Mononuclear cell (primary cell): Measurements from ENCODE around the gene KRT26. TPM values are rescaled to one million over a fixed set of nuclear protein-coding genes. Genes with fewer than 3 reads are reported as not detected.
"Not testable (repeated sequence)": the region's sequence is repeated elsewhere in the genome, so short reads cannot be mapped to it uniquely, and the experiment has no call there.

ENCODE experiments used
- H3K27me3 ChIP-seq: 2 replicates; pipeline ENCODE4 v1.6.0; 2011; ENCODE audit warnings: low read length, control low read depth; ENCODE audit not compliant: insufficient read depth
- H3K4me1 ChIP-seq: 2 replicates; pipeline ENCODE4 v1.5.1; 2011; ENCODE audit warnings: mild to moderate bottlenecking, low read length, control low read depth; ENCODE audit not compliant: insufficient read depth
- H3K4me3 ChIP-seq: 2 replicates; pipeline ENCODE4 v1.5.1; 2011; ENCODE audit warnings: mild to moderate bottlenecking, low read length, moderate library complexity
- H3K9me3 ChIP-seq: 2 replicates; pipeline ENCODE4 v1.5.1; 2011; ENCODE audit warnings: low read depth, mild to moderate bottlenecking, control low read depth, low read length
- total RNA-seq: library from RNA; depleted of rRNA; stranded (reverse); fragments of >200 nt; gene quantifications from one replicate; pipeline ENCODE4 v1.2.3, GENCODE V29; 2012

KRT26 gene, protein sequence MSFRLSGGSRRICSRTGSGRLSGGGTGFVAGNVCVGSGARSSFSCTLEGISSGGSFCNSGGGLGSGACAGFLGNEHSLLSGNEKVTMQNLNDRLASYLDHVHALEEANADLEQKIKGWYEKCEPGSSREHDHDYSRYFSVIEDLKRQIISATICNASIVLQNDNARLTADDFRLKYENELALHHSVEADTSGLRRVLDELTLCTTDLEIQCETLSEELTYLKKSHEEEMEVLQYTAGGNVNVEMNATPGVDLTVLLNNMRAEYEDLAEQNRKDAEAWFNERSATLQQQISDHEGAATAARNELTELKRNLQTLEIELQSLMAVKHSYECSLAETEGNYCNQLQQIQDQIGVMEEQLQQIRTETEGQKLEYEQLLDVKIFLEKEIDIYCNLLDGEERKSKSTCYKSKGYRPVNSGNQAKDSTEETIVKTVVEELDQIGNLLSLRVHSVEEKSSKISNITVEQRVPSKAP
- total RNA-seq: not detected

DNA sequence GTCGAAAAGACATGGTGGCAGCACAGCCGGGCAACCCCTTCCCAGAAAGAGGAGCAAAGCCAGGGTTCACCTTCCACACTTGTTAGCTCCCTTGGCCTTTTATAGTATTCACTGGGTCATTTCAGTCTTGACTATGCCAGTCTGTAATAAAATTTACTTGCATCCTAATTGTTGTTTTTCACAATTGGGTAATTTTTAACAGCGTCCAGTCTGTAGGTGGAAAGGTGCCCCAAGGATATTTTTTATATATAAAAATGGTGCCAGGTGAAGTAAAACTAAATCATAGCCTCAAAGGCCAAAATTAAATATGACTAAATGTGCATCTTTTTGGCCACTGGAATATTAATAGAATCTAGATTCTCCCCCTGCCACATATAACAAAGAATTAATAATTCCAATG is at the start of gene KRT26:
Gene KRT26, minus strand, starts transcription at position 101 of the 400 bp plus-strand sequence. Its CDS starts 88 bp downstream, at position 13.
- Histone ChIP-seq H3K4me1 (no peaks in the 10 kb centered on the region), H3K27me3 (peaks cover 31% of the 10 kb centered on the region), H3K9me3 (no peaks in the 10 kb centered on the region), H3K4me3 (no peak within 1 kb of the TSS)

DNA sequence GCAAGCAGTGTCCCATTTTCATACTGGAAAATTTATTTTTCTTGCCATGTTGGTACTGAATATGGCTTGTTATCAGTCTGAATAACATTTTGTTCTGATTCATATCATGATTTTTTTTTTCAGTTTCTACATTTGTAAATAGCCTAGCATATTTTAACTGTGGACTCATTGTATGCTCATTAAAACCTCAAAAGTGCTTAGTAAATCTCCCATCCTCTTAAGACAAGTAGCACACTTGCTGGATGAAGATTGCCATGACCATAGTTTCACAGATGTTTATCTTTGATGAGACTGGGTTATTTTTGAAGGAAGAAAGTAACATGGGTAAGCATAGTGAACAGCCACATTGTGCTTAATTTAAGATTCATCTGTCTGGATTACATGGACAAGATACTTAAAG is 49.5 kb upstream of the KRT26 start:
- Histone ChIP-seq H3K9me3 (no peaks in the 10 kb centered on the region), H3K27me3 (peaks cover 3% of the 10 kb centered on the region), H3K4me1 (peaks cover 10% of the 10 kb centered on the region), H3K4me3 (no peak overlapping the region)

DNA sequence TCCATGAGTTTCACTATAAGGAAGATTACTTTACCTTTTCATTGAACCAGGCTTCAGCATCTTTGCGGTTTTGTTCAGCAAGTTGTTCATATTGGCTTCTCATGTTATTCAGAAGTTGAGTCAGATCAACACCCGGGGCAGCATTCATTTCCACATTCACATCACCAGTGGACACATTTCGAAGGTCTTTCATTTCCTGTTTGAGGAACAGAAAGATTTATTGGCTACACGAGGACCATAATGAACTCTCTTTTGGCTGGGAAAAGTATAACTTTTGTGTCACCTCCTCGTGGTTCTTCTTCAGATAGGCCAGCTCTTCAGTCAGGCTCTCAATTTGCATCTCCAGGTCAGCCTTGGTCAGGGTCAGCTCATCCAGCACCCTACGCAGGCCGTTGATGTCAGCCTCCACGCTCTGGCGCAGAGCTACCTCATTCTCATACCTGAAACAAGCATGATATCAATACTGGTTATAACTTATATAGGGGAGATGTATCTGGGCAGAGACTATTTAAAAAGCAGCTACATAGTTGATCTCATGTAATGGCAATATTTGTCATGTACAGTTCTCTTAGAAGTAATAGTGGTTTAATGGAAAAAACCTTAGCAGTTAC is 48.3 kb upstream of the KRT26 start:
- Histone ChIP-seq H3K9me3 (no peaks in the 10 kb centered on the region), H3K27me3 (peaks cover 3% of the 10 kb centered on the region), H3K4me1 (peaks cover 10% of the 10 kb centered on the region), H3K4me3 (no peak overlapping the region)

DNA sequence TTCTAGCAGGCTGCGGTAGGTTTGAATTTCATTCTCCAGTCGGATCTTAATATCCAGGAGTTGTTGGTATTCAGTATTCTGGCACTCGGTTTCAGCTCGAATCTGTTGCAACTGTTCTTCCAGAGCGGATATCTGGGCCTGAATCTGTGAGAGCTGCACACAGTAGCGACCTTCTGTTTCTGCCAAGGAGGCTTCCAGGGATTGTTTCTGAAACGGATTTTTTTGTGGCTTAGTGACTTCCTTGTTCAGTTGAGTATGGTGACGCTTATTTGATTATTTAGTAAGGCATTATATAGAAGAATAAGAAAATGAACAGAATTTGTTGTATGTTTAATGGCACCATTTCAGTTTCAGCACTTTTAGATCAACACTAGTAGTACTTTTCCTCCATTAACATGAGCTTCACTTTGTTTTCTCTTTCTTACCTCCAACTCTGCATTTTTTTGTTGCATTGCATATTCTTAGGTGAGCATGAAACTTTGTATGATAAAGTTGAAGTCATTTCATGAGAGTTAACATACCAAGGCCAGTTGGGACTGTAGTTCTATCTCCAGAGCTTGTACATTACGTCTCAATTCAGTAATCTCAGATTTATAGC is 47.6 kb upstream of the KRT26 start:
- Histone ChIP-seq H3K27me3 (peaks cover 8% of the 10 kb centered on the region), H3K4me3 (peak overlapping the region; percentile 70), H3K4me1 (peaks cover 10% of the 10 kb centered on the region), H3K9me3 (no peaks in the 10 kb centered on the region)

DNA sequence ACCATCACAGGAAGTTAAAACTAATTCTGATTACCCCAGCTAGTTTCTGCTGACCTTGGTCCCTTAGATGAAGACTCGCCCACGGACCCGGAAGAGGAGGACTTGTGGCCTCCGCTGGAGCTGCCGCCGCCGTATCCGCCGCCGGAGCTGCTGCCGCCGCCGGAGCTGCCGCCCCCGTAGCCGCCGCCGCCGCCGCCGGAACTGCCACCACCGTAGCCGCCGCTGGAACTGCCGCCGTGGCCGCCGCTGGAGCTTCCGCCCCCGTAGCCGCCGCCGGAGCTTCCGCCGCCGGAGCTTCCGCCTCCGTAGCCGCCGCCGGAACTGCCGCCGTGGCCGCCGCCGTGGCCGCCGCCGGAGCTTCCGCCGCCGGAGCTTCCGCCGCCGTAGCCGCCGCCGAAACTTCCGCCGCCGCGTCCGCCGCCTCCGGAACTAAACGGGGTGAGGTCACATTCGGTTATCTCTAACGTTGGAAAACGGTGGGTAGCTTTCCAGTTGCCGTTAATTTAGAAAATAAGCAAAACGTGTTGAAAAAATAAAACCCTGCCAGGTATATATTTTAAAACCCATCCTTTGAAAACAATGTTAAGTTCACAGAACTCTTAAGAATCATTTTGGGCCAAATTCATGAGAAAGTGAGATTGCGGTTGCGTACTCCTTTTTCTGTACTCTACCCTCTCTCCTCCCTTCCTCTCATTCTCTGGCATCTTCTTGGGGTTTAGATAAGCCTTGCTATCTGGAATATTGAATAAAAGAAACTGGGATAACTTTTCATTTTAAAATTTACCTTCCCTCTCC is 46.9 kb upstream of the KRT26 start:
- Histone ChIP-seq H3K4me1 (peaks cover 10% of the 10 kb centered on the region), H3K4me3 (peak overlapping the region; percentile 70), H3K9me3 (no peaks in the 10 kb centered on the region), H3K27me3 (peaks cover 10% of the 10 kb centered on the region)

DNA sequence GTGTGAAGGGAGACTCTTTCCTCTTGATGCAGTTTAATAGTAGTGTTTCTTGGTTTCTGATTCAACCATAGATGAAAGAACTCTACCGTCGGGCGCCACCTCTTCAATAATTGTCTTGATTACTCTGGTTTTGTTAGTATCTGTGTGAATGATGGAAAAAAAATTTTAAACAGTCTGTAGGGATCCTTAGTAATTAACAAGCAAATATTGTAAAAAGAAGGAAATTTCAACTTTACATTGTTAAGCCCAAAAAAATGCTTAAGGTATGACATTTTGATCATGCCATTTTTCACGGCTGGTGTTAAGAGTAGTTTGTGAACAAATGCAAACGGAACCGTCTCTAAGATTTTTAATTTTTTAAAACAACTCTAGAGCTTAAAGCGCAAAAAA is 46.3 kb upstream of the KRT26 start:
- Histone ChIP-seq H3K27me3 (peaks cover 15% of the 10 kb centered on the region), H3K4me3 (peak overlapping the region; percentile 70), H3K9me3 (no peaks in the 10 kb centered on the region), H3K4me1 (peaks cover 10% of the 10 kb centered on the region)

DNA sequence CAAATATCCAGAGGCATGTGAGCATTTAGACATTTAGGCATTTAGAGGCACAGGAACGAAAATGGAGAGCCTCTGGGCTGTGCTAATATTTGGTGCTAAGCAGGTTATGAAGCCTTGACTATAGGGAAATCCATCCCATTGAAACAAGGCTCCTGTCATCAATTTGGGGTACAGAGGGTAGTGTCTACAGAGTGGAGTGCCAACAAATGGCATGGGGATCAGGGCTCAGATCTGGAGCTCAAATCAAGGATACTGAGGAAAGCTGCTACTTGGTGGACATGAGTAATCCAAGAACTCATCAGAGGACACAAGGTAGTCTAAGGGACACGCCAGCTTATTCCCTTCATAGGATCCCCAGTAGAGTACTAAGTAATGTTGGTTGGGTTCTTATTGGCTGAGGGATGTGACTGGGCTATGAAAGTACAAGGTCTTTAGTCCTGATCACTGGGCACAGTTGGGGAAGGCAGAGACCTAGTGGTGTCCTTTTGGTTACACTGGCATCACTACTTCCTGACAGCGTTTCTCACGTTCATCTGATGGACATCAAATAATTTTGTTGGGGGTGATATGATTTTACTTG is 45.2 kb upstream of the KRT26 start:
- no peak overlapping the region for H3K4me3 ChIP-seq
- H3K4me1 ChIP-seq: peaks cover 10% of the 10 kb centered on the region
- H3K27me3 ChIP-seq: peaks cover 26% of the 10 kb centered on the region
- no peaks in the 10 kb centered on the region for H3K9me3 ChIP-seq

DNA sequence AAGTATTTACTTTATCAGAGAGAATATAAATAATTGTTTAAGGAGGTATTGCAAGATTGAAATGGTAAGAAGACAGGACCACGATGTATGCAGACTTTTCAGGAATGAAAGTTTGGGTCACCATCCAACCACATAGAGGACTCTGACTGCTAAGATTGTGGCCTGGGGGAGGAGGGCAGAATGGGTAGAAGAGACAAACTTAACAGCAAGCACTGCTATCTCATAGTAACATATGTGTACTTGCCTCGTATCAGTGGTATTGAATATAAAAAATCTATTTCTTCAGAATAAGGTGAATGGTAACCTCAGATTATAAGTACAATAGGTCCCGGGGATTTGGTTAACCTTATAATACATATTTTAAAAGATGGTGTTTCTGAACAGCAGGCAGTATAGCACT is 44.6 kb upstream of the KRT26 start:
- peaks cover 10% of the 10 kb centered on the region for H3K4me1 ChIP-seq
- H3K27me3 ChIP-seq: peaks cover 33% of the 10 kb centered on the region
- no peak overlapping the region for H3K4me3 ChIP-seq
- no peaks in the 10 kb centered on the region for H3K9me3 ChIP-seq

DNA sequence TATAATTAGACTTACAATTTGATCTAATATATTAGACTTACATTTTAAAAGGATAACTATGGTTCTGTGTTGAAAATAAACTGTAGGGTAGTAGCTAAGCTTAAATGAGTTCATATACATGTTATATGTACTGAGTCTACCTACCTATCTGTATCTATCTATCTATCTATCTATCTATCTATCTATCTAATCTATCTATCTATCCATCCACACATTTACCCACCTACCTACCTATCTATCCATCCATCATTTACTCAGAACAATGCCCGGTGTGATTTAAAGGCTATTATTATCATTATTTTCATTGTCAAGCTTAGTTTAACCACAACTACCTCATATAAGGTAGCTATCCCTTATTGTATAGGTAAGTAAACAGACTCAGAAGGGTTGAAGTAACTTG is 43.4 kb upstream of the KRT26 start:
- H3K4me3 ChIP-seq: no peak overlapping the region
- no peaks in the 10 kb centered on the region for H3K9me3 ChIP-seq
- H3K4me1 ChIP-seq: peaks cover 10% of the 10 kb centered on the region
- peaks cover 41% of the 10 kb centered on the region for H3K27me3 ChIP-seq

DNA sequence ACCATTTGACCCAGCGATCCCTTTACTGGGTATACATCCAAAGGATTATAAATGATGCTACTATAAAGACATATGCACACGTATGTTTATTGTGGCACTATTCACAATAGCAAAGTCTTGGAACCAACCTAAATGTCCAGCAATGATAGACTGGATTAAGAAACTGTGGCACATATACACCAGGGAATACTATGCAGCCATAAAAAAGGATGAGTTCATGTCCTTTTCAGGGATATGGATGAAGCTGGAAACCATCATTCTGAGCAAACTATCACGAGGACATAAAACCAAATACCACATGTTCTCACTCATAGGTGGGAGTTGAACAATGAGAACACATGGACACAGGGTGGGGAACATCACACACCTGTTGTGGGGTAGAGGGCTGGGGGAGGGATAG is 42.7 kb upstream of the KRT26 start:
- H3K9me3 ChIP-seq, H3K4me3 ChIP-seq: not testable (repeated sequence)
- Histone ChIP-seq H3K4me1 (peaks cover 10% of the 10 kb centered on the region), H3K27me3 (peaks cover 48% of the 10 kb centered on the region)

DNA sequence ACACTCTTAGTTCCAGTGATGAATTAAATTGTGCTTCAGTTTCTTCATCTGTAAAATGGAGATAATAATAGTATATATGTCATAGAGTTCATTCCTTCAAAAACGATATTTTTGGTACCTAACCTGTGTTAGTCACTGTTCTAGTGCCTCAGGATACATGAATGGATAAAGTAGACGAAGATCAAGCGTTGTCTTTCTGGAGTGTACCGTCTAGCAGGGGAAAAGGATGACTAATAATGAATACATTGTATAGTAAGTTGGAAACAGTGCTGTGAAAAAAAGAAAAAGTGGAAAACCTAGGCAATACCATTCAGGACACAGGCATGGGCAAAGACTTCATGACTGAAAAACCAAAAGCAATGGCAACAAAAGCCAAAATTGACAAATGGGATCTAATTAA is 41.8 kb upstream of the KRT26 start:
- peaks cover 5% of the 10 kb centered on the region for H3K4me1 ChIP-seq
- no peak overlapping the region for H3K4me3 ChIP-seq
- H3K9me3 ChIP-seq: no peaks in the 10 kb centered on the region
- H3K27me3 ChIP-seq: peaks cover 56% of the 10 kb centered on the region

DNA sequence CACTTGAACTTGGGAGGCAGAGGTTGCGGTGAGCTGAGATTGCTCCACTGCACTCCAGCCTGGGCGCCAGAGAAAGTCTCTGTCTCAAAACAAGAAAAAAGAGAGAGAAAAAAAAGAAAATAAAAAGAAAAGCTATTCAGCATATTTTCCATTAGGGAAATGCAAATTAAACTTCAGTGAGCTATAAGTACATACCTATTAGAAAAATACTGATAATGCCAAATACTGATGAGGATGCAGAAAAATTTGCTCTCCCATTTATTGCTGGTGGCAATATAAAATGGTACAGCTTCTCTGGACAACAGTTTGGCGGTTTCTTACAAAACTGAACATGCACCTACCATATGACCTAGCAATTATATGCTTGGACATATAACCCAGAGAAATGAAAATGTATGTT is 40.6 kb upstream of the KRT26 start:
- Histone ChIP-seq H3K27me3 (peaks cover 63% of the 10 kb centered on the region), H3K4me1 (no peaks in the 10 kb centered on the region), H3K9me3 (no peaks in the 10 kb centered on the region), H3K4me3 (no peak overlapping the region)

DNA sequence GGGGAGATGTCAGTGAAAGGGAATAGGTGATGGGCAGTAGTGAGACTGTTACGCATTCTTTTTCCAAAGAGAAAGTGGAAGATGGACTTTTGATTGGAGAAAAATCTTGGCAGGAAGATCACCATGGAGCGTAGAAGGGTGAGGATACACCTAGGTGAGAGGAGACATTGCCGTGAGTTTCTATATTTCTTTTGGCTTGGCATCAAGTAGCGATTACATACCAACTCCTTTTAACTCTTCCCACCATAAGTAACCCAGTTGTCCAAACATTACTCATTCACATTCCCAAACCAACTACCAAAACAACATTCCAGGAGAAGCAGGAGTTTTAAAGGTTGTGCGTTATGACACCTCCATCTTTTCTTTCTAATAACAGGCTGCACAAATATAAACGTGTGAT is 38.5 kb upstream of the KRT26 start:
- Histone ChIP-seq H3K27me3 (peaks cover 83% of the 10 kb centered on the region), H3K9me3 (no peaks in the 10 kb centered on the region), H3K4me1 (no peaks in the 10 kb centered on the region), H3K4me3 (no peak overlapping the region)

DNA sequence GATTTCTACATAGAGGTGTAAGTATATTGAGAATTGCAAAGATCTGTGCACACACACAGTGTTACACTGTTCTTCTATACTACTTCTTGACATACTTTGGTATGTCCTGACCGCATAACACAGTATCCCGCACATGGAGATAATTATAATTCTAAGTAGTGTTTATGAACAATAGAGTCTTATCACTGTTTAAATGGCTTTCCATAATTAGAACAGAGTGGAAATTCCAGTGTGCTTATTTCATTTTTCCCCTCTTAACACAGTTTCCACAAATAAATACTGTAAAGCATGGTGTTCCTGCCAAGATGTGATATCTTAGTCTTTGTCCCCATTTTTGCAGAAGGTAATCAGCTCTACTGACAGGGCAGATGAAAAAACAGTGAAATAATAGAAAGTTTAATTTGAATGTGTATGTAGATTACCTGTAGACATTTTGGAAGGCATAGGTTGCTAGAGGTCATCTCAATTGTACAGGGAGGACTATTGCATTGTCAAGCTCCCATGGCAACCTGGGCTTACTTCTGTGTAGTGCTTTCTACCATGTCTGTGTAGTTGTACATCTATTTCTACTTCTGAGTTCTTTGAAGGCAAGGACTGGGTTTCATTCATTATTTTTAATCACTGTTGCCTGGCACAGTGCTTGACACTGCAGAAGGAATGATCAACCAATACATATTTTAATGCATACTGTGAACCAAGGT is 37.9 kb upstream of the KRT26 start:
- Histone ChIP-seq H3K4me1 (no peaks in the 10 kb centered on the region), H3K4me3 (no peak overlapping the region), H3K9me3 (no peaks in the 10 kb centered on the region), H3K27me3 (peaks cover 86% of the 10 kb centered on the region)
